Stimulated activated CD4-positive, alpha-beta T cell treated with anti-CD3 and anti-CD28 coated beads, Interleukin-2, amount 100 ng/mL, for 24 hours (primary cell): ENCODE data around the gene ZNF768.
"Not testable (repeated sequence)": the region's sequence is repeated elsewhere in the genome, so short reads cannot be mapped to it uniquely, and the experiment has no call there.

ENCODE experiments used
- DNase-seq, 2 donors: peaks; one replicate each; pipeline ENCODE4 v3.0.0-alpha.2; 2020

Gene ZNF768

DNA sequence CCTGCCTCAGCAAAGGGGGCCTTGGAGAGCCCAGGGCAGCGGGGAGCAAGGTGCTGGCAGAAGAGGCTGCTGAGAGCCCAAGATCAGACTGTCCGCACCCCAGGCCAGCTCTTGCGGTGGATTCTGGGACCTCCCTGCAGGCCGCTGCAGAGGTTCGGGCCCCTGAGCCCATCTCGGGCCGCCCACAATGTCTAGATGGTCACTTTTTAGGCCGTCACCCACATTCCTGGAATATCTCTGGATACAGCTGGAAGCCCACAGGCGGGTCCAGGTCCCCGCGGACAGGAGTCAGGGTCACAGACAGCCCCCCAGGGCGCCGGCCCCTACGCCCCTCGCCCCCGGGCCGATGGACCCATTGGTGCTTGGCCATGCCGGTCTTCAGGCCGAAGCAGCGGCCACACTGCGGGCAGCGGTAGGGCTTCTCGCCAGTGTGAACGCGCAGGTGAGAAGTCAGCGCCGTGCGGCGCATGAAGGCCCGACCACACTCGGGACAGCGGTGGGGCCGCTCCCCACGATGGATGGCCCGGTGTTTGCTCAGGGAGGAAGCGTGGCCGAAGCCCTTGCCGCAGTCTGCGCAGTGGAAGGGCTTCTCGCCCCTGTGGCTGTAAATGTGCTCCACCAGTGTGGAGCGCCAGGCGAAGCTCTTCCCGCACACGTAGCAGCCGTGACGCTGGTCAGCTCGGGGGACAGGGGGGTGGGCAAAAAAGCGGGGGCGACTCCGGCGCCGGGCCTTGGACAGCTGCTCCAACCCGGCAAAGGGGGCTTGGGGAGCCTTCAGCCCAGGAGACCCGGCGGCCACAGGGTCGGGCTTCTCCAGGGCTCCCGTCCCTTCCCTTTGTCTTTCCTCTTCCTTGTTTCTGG, 6.1 kb upstream of the ZNF768 start:
- DNase-seq: no peak

DNA sequence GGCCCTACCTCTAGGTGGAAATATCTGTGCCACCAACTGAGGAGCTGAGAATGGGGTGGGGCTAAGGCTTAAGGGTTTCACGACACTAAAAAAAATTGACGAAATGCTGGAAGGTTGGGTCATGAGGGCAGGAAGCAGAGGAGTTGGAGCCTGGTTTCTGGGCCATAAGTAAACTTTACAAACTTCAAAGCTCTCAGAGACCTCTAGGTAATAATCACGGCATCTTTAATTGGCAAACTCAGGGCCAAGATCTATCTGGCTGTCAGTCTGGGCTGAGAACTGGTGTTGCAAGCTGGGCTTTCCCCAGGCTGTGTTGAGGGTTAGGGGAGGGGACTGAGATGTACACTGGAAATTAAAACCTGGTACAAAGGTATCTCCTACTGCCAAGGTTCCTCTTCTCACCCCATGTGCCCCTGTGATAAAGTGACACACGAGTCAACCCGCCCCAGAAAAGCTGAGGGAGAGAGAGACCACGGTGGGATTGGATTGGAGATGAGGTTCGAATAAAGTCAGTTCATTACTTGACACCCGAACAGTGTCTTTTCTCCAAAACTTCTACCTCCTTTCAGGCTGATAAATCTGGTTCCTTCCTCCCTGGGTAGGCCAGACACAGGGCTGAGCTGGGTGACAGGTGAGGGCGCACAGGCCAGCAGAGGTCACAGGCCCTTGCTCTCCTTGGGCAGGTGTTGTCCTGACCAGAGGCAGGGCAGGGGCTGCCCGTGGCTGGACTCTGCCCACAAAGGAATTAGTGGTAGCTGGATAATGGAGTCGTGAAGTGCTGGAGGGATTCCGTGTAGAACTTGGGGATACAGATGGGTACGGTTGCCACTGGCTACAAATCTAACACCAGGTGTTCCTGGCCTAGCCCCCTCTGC, 4.0 kb upstream of the ZNF768 start:
- no peak for DNase-seq

DNA sequence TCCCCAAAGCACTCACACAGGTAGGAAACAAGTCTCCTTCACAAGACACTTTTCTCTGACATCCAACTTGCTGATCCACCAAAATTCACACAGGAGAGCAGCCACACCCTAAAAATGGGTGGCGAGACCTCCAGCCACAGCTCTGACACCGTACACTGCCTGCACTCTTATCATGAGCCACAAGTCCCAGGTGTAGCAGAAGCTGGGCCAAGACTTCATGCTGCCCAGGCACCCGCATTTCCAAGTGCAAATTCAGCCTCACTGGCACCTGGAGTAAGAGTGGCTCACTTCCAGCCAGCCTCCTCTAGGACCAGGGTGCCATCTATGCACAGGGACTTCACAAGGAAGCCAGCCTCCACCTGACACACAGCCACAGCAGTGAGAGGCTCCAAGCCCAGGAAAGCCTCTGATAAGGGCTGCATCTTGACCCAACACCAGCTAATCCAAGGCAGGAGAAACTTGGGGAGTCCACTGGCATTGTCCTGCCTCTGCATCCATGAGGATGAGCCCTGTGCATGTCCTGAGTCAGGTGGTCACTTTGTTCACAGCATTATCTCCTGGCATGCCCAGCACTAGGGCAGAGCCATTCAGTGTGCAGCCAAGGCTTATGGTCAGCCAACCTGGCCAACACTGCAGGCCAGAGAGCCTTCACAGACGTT, 2.6 kb upstream of the ZNF768 start:
- DNase-seq: no peak

DNA sequence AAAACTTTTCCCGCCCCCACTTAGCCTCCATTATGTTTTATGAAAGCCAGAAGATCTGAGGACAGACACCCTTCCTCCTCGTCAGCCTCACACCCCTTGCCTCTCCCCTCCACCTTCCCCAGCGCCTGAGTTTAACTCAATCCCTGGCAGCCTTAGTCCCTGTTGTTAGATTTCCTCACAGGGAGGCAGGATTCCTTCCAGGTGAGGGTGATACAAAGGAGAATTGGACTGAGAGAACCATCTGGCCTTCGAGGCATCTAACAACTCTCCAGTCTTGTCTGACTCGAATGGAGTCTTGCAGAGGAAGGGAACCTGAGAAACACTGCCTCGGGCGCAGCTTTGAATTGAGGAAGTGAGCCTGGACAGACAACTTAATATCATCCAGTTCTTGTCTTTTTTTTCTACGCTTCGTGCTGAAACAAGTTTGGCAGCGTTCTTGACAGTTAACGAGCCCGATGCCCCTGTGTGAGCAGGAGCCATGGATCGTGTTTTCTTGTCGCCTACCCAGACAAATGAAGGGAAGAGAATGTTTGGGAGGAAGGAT, 1.3 kb upstream of the ZNF768 start:
- DNase-seq: no peak

DNA sequence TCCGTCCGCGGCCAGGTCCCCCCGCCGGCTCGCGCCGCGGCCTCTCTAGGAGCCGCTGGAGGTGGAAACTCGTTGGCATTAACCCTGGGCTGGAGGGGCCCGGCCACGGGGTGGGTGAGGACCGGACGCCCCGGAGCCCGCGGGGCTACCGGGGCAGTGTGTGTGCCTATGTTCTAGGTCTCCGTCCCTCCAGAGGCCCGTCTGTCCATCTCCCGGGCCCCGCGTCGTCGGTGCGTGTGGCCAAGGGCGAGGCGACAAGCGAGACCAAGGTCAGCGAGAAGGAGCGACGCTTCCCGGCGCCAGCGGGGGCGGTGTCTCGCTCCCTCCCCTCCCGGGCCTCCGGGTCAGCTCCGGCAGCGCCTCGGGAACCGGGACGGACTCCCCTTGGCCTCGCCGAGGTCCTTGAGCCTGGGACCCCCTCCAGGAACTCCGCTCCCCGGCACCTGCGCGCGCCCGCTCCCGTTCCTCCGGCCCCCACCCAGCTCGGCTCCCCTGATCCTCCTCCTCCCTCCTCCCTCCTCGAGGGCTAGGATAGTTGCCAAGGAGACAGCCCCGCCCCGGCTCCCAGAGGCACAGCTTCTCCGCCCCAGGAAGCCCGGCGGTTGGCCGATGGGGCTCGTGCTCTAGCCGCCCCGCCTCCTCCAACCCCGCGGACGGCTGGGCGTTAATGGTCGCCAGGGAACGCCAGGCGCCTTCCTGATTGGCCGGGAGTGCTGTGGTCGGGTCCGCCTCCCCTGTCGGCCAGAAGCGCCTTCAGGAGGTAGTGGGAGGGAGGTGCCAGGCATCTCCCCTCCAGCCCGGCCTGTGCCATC, 663 bp upstream of the ZNF768 start:
- peak; percentile 94 to 98 for DNase-seq

DNA sequence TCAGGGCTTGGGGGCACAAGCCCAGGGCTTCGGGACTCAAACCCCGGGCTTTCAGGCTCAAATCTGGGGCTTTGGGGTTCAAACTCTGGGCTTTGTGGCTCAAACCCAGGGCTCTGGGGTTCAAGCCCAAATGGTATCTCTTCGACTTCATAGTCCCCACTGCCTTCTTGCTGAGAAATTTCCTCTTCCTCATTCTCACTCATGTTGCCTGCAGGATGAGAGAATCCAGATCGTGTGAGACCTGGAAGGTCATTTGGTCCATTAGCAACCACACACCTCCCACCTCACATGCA, 576 bp downstream of the ZNF768 start:
- no peak for DNase-seq

DNA sequence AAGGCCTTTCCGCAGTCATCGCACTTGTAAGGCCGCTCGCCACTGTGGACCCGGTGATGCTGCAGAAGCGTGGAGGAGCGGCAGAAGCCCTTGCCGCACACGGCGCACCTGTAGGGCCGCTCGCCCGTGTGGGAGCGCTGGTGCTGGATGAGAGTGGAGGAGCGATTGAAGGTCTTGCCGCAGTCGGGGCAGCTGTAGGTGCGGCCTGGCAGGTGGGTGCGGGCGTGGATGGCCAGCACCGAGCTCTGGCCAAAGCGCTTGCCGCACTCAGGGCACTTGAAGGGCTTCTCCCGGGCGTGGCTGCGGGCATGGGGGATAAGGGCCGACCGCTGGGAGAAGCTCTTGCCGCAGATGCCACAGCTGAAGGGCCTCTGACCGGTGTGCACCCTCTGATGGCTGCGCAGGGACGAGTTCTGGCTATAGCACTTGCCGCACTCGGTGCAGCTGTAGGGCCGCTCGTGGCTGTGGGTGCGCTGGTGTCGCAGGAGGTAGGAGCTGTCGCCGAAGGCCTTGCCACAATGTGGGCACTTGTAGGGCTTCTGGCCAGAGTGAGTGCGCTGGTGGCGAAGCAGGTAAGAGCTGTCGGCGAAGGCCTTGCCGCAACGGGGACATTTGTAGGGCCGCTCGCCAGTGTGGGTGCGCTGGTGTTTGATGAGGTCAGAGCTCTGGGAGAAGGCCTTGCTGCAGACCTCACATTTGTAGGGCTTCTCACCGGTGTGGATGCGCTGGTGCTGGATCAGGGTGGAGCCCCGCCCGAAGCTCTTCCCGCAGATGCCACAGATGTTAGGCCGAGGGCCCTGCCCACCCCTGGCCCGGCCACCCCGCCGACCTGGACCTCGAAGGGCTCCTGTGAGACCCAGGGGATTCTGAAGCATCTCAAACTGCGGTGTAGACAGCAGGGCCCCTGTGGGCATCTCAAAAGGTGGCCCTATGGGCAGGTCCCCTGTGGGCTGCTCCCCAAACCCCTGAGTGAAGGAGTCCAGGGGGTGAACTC, 1.5 kb downstream of the ZNF768 start:
- no peak for DNase-seq

DNA sequence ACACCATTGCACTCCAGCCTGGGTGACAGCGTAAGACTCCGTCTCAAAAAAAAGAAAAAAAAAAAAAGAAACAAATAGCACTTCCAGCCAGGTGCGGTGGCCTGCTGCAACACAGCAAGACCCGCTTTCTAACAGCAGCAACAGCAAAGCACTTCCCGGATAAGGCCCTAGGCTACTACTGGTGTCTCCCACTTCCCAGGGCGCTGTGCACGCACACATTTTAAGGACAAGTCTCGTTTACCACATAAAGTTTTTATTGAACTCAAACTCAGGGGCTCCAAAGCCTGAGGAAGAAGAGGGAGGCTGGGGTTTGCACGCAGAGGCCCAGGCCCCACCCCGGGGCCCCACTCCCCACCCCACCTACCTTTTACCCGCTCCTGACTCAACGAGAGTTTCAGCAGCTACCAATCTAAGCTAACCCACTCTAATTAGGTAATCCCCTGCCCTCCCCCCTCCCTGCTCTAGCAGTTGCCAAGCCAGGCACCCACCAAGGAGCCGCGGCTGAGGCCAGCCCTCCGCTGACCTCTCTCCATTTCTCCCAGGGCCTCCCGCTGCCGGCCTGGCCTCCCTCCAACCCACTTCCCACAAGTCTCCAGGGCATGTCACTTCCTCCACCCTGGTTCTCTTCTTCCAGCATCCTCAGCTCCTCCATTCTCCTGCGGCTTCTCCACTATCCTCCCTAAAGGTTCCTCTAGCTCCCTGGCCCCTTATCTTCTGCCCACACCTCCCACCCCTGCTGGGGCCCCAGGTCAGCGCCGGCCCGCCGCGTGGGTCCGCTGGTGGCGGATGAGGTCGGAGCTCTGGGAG, 2.4 kb downstream of the ZNF768 start:
- DNase-seq: no peak

DNA sequence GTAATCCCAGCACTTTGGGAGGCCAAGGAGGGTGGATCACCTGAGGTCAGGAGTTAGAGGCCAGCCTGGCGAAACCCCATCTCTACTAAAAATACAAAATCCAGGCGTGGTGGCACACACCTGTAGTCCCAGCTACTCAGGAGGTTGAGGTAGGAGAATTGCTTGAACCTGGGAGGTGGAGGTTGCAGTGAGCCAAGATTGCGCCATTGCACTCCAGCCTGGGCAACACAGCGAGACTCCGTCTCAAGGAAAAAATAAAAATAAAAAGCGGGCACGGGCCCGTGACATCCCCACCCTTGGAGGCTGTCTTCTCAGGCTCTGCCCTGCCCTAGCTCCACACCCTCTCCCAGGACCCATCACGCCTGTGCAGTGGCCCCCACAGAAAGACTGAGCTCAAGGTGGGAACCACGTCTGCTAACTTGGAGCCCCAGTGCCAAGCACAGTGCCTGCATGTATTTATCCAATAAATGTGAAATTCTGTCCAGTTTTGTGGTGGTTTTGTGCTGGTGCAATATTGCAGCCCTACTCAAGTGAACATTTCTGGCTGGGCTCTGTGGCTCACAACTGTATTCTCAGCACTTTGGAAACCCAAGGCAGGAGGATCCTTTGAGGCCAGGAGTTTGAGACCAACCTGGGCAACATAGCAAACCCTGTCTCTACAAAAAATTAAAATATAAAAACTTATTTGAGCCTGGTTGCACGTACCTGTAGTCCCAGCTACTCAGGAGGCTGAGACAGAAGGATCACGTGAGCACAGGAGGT, 3.5 kb downstream of the ZNF768 start:
- DNase-seq: not testable (repeated sequence)

DNA sequence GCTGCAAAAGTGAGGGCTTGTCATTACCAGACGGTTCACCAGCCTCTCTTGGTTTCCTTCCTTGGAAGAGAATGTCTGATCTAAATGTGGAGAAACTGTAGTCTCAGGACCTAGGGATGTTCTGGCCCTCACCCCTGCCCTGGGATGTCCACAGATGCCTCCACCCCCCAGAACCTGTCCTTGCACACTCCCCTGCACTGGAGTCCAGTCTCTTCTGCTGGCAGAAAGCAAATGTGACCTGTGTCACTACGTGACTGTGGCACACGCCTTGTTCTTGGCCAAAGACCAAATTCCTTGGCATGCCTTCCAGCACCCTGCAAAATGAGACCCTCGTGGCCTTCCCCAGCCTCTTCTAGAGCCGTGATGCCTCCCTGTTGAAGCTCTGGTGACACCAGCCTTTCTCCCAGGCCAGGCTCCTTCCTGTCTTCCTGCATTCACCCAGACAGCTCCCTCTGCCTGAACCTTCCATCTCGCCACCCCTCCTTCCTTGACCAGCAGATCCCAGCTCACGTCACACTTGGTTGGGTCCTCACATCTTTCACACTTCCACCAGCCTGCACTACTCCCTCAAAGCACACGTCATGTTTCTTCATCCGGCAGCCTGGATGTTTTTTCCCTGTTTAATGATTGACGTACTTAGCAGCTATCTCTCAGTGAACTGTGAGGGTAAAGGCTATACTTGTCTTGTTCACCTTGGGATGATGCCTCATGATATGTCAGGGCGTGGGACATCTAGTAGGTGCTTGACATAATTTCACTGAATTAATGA, 4.3 kb downstream of the ZNF768 start:
- no peak for DNase-seq

DNA sequence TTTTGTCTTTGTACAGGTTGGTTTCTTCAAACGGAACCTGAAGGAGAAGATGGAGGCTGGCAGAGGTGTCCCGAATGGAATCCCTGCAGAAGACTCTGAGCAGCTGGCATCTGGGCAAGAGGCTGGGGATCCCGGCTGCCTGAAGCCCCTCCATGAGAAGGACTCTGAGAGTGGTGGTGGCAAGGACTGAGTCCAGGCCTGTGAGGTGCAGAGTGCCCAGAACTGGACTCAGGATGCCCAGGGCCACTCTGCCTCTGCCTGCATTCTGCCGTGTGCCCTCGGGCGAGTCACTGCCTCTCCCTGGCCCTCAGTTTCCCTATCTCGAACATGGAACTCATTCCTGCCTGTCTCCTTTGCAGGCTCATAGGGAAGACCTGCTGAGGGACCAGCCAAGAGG, 4.9 kb downstream of the ZNF768 start:
- DNase-seq: no peak

DNA sequence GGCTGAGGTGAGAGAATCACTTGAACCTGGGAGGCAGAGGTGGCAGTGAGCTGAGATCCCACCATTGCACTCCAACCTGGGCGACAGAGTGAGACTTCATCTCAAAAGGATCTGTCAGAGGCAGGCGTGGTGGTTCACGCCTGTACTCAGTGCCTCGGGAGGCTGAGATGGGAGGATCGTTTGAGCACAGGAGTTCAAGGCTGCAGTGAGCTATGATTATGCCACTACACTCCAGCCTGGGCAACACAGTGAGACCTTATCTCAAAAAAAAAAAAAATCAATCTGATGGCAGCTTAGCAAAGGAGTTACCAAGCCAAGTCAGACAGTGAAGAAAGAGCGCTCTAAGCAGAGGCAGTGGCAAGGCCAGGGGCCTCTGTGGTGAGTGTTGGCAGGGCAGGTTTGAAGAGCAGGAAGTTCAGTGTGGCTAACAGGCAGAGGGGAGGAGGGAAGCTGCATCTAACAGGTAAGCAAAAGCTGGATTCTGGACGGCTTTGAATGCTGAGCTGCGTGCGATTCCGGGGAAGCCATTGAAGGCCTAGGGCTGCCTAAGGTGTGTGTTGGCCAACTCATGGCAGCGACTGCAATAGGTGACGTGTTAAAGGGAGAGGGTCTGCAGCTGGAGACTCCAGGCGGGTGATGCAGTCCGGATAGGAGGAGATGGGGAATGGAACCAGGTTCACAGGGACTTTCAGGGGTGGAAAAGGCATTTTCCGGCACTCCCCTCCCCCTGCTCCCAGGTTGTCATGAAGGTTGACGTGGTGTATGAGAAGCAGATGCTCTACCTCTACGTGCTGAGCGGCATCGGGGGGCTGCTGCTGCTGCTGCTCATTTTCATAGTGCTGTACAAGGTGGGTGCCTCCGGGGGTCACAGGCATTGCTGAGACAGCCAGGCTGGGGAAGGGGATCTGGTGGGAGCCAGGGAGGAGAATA, 7.0 kb downstream of the ZNF768 start:
- DNase-seq: no peak

DNA sequence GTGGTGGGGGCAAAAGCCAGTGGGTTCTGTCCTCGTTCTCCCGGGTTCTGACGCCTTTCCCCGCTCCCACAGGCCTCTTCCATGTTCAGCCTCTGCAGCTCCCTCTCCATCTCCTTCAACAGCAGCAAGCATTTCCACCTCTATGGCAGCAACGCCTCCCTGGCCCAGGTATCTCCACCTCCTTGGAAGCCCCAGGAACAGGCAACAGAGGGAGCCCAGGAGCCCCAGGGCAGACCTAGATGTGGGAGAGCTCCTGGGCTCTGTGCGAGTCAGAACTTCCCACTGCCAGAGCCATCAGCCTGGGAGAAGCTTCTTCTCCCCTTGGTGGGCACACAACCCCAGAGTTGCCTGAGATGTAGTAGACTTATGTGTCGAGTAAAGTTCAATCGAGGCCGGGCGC, 7.8 kb downstream of the ZNF768 start:
- no peak for DNase-seq

DNA sequence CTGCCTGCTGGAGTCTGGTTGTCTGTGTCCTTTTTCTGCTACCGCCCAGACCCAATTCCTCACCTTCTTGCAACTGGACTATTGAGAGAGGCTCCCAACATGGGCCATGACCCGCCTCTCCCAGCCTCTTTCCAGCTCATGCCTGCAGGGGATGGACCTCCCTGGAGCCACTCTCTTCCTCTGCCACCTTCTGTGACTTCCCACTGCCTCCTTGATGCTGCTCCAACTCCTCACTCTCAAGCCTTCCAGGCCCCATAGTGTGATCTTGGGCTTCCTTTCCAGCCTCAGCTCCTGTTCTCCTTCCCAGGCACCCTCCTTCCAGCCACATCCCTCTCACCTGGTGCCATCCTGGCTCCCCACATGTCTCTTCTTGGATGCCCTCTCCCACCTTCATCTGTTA, 11.1 kb downstream of the ZNF768 start:
- no peak for DNase-seq

DNA sequence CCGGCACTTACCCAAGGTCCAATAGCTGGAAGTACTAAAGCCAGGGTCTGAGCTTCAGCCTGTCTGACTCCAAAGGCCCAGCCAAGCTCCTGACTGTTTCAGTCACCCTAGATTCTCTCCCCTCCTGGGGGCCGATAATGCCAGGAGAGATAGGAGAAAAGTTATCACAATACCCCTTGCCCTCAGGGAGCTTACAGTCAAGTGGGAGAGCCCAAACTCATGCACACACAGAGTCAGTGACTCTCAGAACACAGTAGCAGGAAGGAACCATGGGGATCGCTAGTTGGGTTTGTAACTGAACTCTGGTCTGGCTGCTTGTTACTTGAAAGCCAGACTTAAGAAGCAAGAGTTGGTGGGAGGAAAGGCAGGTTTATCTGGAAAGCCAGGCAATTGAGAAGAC, 14.9 kb downstream of the ZNF768 start:
- no peak for DNase-seq

DNA sequence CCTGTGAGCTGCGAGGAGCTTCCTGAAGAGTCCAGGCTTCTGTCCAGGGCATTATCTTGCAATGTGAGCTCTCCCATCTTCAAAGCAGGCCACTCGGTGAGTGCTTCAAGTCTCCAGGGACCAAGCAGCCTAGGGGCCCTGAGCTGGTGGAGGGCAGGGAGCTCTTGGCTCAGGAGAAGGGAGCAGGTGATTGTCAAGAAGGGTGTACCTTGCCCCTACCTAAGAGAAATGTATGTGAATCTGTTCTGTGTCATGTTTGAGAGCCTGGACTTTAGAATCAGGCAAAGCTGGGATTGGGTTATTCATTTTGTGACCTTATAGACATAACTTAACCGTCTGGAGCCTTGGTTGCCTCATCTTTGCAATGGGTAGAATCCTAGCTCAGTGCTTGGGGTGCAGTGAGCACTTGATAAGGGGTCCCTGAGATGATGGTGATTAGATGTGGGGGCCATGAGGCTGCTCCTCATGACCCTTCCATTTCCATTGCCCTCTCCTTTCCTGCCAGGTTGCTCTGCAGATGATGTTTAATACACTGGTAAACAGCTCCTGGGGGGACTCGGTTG, 15.9 kb downstream of the ZNF768 start:
- no peak for DNase-seq

DNA sequence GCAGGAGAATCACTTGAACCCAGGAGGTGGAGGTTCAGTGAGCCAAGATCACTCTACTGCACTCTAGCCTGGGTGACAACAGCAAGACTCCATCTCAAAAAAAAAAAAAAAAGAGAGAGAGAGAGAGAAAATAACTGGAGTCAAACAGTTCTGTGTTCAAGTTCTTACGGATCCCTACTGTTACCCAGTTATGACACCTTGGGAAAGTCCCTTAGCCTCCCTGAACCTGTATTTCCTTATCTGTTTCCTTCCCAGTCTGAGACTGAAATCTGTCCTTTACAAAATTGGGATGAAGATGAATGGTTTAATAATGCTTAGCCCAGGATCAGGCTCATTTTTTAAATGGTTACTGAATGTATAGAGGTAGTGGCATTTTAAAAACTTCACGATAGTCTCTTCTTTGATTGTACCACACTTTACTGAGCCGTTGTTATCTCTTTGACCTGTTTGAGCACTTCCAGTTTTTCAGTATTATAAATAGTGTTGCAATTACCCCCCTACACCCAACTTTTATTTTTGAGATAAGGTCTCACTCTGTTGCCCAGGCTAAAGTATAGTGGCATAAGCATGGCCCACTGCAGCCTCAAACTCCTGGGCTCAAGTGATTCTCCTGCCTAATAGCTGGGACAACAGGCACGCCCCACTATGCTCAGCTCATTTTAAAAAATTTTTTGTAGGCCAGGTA, 17.1 kb downstream of the ZNF768 start:
- no peak for DNase-seq
